Measurements from ENCODE around the gene PAQR6. TPM values are rescaled to one million over a fixed set of nuclear protein-coding genes. Genes with fewer than 3 reads are reported as not detected.

The PAQR6 gene
- total RNA-seq, 1 experiment from 2014 or later = 7.2 TPM

DNA sequence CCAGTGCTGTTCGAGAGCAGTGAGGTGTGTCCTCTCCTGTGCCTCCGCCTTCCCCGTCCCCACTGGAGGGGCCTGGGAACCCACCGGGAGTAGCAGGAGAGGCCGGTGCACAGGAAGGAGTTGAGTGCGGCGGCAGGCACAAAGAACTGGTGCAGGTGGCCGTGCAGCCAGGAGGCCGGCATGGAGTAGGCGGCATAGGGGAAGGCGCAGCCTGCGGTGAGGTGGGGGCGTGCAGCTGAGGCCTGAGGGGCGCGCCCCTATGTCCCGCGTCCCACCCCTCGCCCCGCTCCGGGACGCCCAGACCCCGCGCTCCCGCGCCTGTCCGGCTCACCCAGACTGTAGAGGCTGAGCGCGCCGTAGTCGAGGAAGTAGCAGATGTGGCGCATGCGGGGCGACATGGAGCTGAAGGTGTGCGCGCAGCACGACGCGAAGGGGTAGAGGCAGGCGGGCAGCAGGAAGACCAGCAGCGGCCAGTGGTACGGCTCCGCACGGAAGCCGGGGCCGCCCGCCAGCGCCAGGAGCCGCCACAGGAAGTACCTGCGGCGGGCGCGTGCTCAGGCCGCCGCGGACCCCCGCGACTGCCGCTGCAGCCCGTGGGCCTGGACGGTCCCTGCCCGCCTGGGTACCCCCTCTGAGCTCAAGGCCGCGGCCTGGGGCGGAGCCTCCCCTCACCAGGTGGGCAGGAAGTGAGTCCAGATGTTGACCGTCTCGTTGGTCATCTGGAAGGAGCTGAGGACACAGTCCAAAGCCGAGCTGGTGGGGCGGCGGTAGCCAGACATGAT lies 2.2 kb downstream of the PAQR6 start:
- Histone ChIP-seq H3F3A (ENCODE audit: low read length, unreplicated experiment) (no peaks in the 10 kb centered on the region), H3K9ac (ENCODE audit: low read length) (no peak overlapping the region), H3K9me2 (replicated peaks; ENCODE audit: low read length) (no peaks in the 10 kb centered on the region), H3K27me3 (ENCODE audit: low read length) (no peaks in the 10 kb centered on the region), H3K79me2 (ENCODE audit: low read length) (no peaks in the 10 kb centered on the region), H3K4me3 (ENCODE audit: low read length) (no peak overlapping the region), H4K20me1 (ENCODE audit: low read length) (no peaks in the 10 kb centered on the region), H3K27ac (ENCODE audit: low read length) (no peak overlapping the region), H3K36me3 (ENCODE audit: low read depth, low read length) (peaks cover 16% of the 10 kb centered on the region), H3K4me1 (ENCODE audit: insufficient read depth, low read length) (peaks cover 15% of the 10 kb centered on the region), H2AFZ (ENCODE audit: low read length) (no peak overlapping the region), H3K4me2 (ENCODE audit: low read length) (no peak overlapping the region), H3K9me3 (ENCODE audit: low read length) (no peaks in the 10 kb centered on the region)
- ATAC-seq = no peak
- intact Hi-C loops (cut with micrococcal nuclease) = no loop called here
- no TSS peak for BruUV-seq (replicated peaks)
- ChIA-PET CTCF (no interaction called here), POLR2A (ENCODE audit: unreplicated experiment) (interaction anchor here (0.6 kb wide), 2 partner anchors 71 to 242 kb away, joined by 3 read pairs; no protein-coding TSS in a partner anchor)
- no peak for DNase-seq
- no peak for TF ChIP-seq EZH2 (IDR thresholded peaks at IDR 0.05; ENCODE audit: low read length, unreplicated experiment)
- TF ChIP-seq EZH2phosphoT487 (IDR thresholded peaks at IDR 0.05; ENCODE audit: borderline replicate concordance, low read length) = no peak
- TF ChIP-seq, protein P1, sequence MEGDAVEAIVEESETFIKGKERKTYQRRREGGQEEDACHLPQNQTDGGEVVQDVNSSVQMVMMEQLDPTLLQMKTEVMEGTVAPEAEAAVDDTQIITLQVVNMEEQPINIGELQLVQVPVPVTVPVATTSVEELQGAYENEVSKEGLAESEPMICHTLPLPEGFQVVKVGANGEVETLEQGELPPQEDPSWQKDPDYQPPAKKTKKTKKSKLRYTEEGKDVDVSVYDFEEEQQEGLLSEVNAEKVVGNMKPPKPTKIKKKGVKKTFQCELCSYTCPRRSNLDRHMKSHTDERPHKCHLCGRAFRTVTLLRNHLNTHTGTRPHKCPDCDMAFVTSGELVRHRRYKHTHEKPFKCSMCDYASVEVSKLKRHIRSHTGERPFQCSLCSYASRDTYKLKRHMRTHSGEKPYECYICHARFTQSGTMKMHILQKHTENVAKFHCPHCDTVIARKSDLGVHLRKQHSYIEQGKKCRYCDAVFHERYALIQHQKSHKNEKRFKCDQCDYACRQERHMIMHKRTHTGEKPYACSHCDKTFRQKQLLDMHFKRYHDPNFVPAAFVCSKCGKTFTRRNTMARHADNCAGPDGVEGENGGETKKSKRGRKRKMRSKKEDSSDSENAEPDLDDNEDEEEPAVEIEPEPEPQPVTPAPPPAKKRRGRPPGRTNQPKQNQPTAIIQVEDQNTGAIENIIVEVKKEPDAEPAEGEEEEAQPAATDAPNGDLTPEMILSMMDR (conservative IDR thresholded peaks at IDR 0.05; ENCODE audit: low read depth, low read length) = no peak

DNA sequence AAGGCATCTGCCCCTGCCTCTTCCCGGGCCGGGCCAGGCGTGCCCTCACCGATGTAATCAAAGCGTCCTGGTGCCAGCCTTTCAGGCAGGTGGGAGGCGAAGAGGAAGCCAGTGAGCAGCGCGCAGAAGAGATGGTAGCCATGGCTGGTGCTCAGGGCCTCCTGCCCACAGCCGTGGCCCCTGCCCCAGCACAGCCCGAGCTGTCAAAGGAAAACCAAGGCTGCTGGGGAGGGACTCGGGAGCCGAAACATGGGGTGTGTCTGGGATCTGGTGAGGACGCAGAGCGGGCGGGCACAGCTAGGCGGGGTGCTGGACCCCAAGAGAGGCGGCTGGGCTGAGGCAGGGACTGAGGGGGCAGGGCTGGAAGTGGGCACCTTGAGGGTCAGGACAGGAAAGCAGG lies 3.1 kb downstream of the PAQR6 start:
- H3F3A ChIP-seq (ENCODE audit: low read length, unreplicated experiment) = no peaks in the 10 kb centered on the region
- no TSS peak for BruUV-seq (replicated peaks)
- H3K9ac ChIP-seq (ENCODE audit: low read length) = no peak overlapping the region
- TF ChIP-seq EZH2phosphoT487 (IDR thresholded peaks at IDR 0.05; ENCODE audit: borderline replicate concordance, low read length) (no peak), EZH2 (IDR thresholded peaks at IDR 0.05; ENCODE audit: low read length, unreplicated experiment) (no peak)
- TF ChIP-seq, protein P1 (conservative IDR thresholded peaks at IDR 0.05; ENCODE audit: low read depth, low read length) = no peak
- no peak overlapping the region for H3K4me2 ChIP-seq (ENCODE audit: low read length)
- no peaks in the 10 kb centered on the region for H4K20me1 ChIP-seq (ENCODE audit: low read length)
- H3K27ac ChIP-seq (ENCODE audit: low read length) = no peak overlapping the region
- no peaks in the 10 kb centered on the region for H3K79me2 ChIP-seq (ENCODE audit: low read length)
- intact Hi-C loops (cut with micrococcal nuclease) = no loop called here
- DNase-seq (no peak), ATAC-seq (no peak)
- no peak overlapping the region for H3K4me3 ChIP-seq (ENCODE audit: low read length)
- POLR2A ChIA-PET (ENCODE audit: unreplicated experiment) = no interaction called here
- H3K27me3 ChIP-seq (ENCODE audit: low read length) = no peaks in the 10 kb centered on the region
- H3K9me3 ChIP-seq (ENCODE audit: low read length) = no peaks in the 10 kb centered on the region
- no peaks in the 10 kb centered on the region for H3K9me2 ChIP-seq (replicated peaks; ENCODE audit: low read length)
- CTCF ChIA-PET = no interaction called here
- H3K36me3 ChIP-seq (ENCODE audit: low read depth, low read length) = peaks cover 12% of the 10 kb centered on the region; the same call in 1 of the 2 replicates
- H3K4me1 ChIP-seq (ENCODE audit: insufficient read depth, low read length) = peaks cover 15% of the 10 kb centered on the region
- no peak overlapping the region for H2AFZ ChIP-seq (ENCODE audit: low read length)

DNA sequence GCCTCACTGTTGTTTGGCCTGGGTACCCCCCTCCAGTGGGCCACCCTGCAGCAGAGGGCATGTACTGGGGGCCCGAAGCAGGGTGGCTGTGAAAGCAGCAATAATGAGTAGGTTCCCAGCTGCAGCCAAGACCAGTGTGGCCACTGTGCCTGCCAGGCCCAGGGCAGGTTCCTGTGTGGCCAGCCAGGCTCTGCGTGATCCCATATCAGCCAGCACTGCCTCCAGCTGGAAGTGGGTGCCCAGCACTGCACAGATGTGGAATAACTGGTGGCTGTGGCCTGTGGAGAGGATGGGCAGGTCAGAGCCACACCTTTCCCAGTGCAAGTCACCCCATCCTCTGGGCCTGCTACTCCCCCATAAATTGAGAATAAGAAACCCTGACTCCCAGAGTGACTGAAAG lies 3.7 kb downstream of the PAQR6 start:
- H3K9ac ChIP-seq (ENCODE audit: low read length) = no peak overlapping the region
- ChIA-PET POLR2A (ENCODE audit: unreplicated experiment) (no interaction called here), CTCF (interaction anchor here (0.5 kb wide), 1 partner anchor 98 kb away, joined by 3 read pairs; no protein-coding TSS in a partner anchor)
- no peaks in the 10 kb centered on the region for H3K79me2 ChIP-seq (ENCODE audit: low read length)
- H3K36me3 ChIP-seq (ENCODE audit: low read depth, low read length) = peaks cover 9% of the 10 kb centered on the region; the same call in 1 of the 2 replicates
- no peak overlapping the region for H3K4me2 ChIP-seq (ENCODE audit: low read length)
- no peak overlapping the region for H3K27ac ChIP-seq (ENCODE audit: low read length)
- no peaks in the 10 kb centered on the region for H3K9me3 ChIP-seq (ENCODE audit: low read length)
- H3K9me2 ChIP-seq (replicated peaks; ENCODE audit: low read length) = no peaks in the 10 kb centered on the region
- BruUV-seq (replicated peaks) = no TSS peak
- H3F3A ChIP-seq (ENCODE audit: low read length, unreplicated experiment) = no peaks in the 10 kb centered on the region
- TF ChIP-seq EZH2 (IDR thresholded peaks at IDR 0.05; ENCODE audit: low read length, unreplicated experiment) (no peak), EZH2phosphoT487 (IDR thresholded peaks at IDR 0.05; ENCODE audit: borderline replicate concordance, low read length) (no peak)
- TF ChIP-seq, protein P1 (conservative IDR thresholded peaks at IDR 0.05; ENCODE audit: low read depth, low read length) = no peak
- H3K4me1 ChIP-seq (ENCODE audit: insufficient read depth, low read length) = peaks cover 15% of the 10 kb centered on the region
- no peaks in the 10 kb centered on the region for H3K27me3 ChIP-seq (ENCODE audit: low read length)
- no peak overlapping the region for H3K4me3 ChIP-seq (ENCODE audit: low read length)
- intact Hi-C loops (cut with micrococcal nuclease) = no loop called here
- no peaks in the 10 kb centered on the region for H4K20me1 ChIP-seq (ENCODE audit: low read length)
- no peak for DNase-seq
- no peak overlapping the region for H2AFZ ChIP-seq (ENCODE audit: low read length)
- no peak for ATAC-seq

Measured in PC-3 (cell line).